Measurements from ENCODE around the gene CD248.
A peak's percentile ranks its signal among the peaks of the same experiment; 100 is the strongest.

Gene CD248

GRCh38 chr11:66294626-66295620 lies 21.9 kb downstream of the CD248 start:
- Histone ChIP-seq H3K27me3 (ENCODE audit: control insufficient read depth, insufficient read depth, low read length) (peaks cover 32% of the 10 kb centered on the region), H3K36me3 (ENCODE audit: control insufficient read depth, low read depth, low read length) (no peaks in the 10 kb centered on the region), H3K4me1 (ENCODE audit: control insufficient read depth, low read depth, low read length) (peaks cover 6% of the 10 kb centered on the region), H3K4me3 (ENCODE audit: low read length) (no peak overlapping the region), H3K9ac (ENCODE audit: low read length) (no peak overlapping the region), H3K9me3 (ENCODE audit: control insufficient read depth, low read depth, low read length) (no peaks in the 10 kb centered on the region), H3K27ac (ENCODE audit: low read length) (no peak overlapping the region)

- Histone ChIP-seq H3K9me3 (ENCODE audit: control insufficient read depth, low read depth, low read length) (no peaks in the 10 kb centered on the region), H3K27ac (ENCODE audit: low read length) (no peak overlapping the region), H3K27me3 (ENCODE audit: control insufficient read depth, insufficient read depth, low read length) (peaks cover 34% of the 10 kb centered on the region), H3K4me1 (ENCODE audit: control insufficient read depth, low read depth, low read length) (peaks cover 9% of the 10 kb centered on the region), H3K4me3 (ENCODE audit: low read length) (no peak overlapping the region), H3K9ac (ENCODE audit: low read length) (no peak overlapping the region), H3K36me3 (ENCODE audit: control insufficient read depth, low read depth, low read length) (no peaks in the 10 kb centered on the region)
These were observed 22.8 kb downstream of the CD248 start for GRCh38 chr11:66293777-66294625.

- H3K36me3 ChIP-seq (ENCODE audit: control insufficient read depth, low read depth, low read length), result no peaks in the 10 kb centered on the region
- no peak overlapping the region for H3K27ac ChIP-seq (ENCODE audit: low read length)
- peaks cover 34% of the 10 kb centered on the region for H3K27me3 ChIP-seq (ENCODE audit: control insufficient read depth, insufficient read depth, low read length)
- H3K4me3 ChIP-seq (ENCODE audit: low read length), result no peak overlapping the region
- no peaks in the 10 kb centered on the region for H3K9me3 ChIP-seq (ENCODE audit: control insufficient read depth, low read depth, low read length)
- H3K4me1 ChIP-seq (ENCODE audit: control insufficient read depth, low read depth, low read length), result peaks cover 9% of the 10 kb centered on the region
- H3K9ac ChIP-seq (ENCODE audit: low read length), result no peak overlapping the region
These were observed 23.5 kb downstream of the CD248 start for GRCh38 chr11:66293352-66293751.

- peak overlapping the region; percentile 44 for H3K4me3 ChIP-seq (ENCODE audit: low read length)
- no peaks in the 10 kb centered on the region for H3K36me3 ChIP-seq (ENCODE audit: control insufficient read depth, low read depth, low read length)
- no peak overlapping the region for H3K9ac ChIP-seq (ENCODE audit: low read length)
- H3K9me3 ChIP-seq (ENCODE audit: control insufficient read depth, low read depth, low read length), result no peaks in the 10 kb centered on the region
- H3K4me1 ChIP-seq (ENCODE audit: control insufficient read depth, low read depth, low read length), result peaks cover 9% of the 10 kb centered on the region
- H3K27me3 ChIP-seq (ENCODE audit: control insufficient read depth, insufficient read depth, low read length), result peaks cover 34% of the 10 kb centered on the region
- H3K27ac ChIP-seq (ENCODE audit: low read length), result no peak overlapping the region
These were observed 24.1 kb downstream of the CD248 start for GRCh38 chr11:66292543-66293332.

- peaks cover 7% of the 10 kb centered on the region for H3K4me1 ChIP-seq (ENCODE audit: control insufficient read depth, low read depth, low read length)
These were observed 24.9 kb downstream of the CD248 start, which contains the start of gene TMEM151A for GRCh38 chr11:66291706-66292542. Gene TMEM151A, plus strand, starts transcription at chr11:66291894. Its CDS starts 120 bp downstream, at chr11:66292014.

GRCh38 chr11:66291303-66291705 lies 25.5 kb downstream of the CD248 start:
- Histone ChIP-seq H3K9ac (ENCODE audit: low read length) (no peak overlapping the region), H3K4me3 (ENCODE audit: low read length) (peak overlapping the region; percentile 24), H3K36me3 (ENCODE audit: control insufficient read depth, low read depth, low read length) (no peaks in the 10 kb centered on the region), H3K9me3 (ENCODE audit: control insufficient read depth, low read depth, low read length) (no peaks in the 10 kb centered on the region), H3K27ac (ENCODE audit: low read length) (no peak overlapping the region), H3K27me3 (ENCODE audit: control insufficient read depth, insufficient read depth, low read length) (peaks cover 34% of the 10 kb centered on the region), H3K4me1 (ENCODE audit: control insufficient read depth, low read depth, low read length) (peaks cover 7% of the 10 kb centered on the region)

More at GRCh38 chr11:66291706-66292542, 24.9 kb downstream of the CD248 start, which contains the start of gene TMEM151A:
- H3K27ac ChIP-seq (ENCODE audit: low read length), result no peak within 1 kb of the TSS
- no peak within 1 kb of the TSS for H3K9ac ChIP-seq (ENCODE audit: low read length)
- H3K27me3 ChIP-seq (ENCODE audit: control insufficient read depth, insufficient read depth, low read length), result peaks cover 34% of the 10 kb centered on the region
- no peaks in the 10 kb centered on the region for H3K36me3 ChIP-seq (ENCODE audit: control insufficient read depth, low read depth, low read length)
- peak within 1 kb of the TSS; percentile 44 for H3K4me3 ChIP-seq (ENCODE audit: low read length)
- H3K9me3 ChIP-seq (ENCODE audit: control insufficient read depth, low read depth, low read length), result no peaks in the 10 kb centered on the region

- no peak overlapping the region for H3K4me3 ChIP-seq (ENCODE audit: low read length)
- H3K4me1 ChIP-seq (ENCODE audit: control insufficient read depth, low read depth, low read length), result peaks cover 7% of the 10 kb centered on the region
- no peaks in the 10 kb centered on the region for H3K36me3 ChIP-seq (ENCODE audit: control insufficient read depth, low read depth, low read length)
- H3K27me3 ChIP-seq (ENCODE audit: control insufficient read depth, insufficient read depth, low read length), result peaks cover 34% of the 10 kb centered on the region
- H3K27ac ChIP-seq (ENCODE audit: low read length), result no peak overlapping the region
- no peaks in the 10 kb centered on the region for H3K9me3 ChIP-seq (ENCODE audit: control insufficient read depth, low read depth, low read length)
- no peak overlapping the region for H3K9ac ChIP-seq (ENCODE audit: low read length)
These were observed 26.6 kb downstream of the CD248 start for GRCh38 chr11:66290330-66290621.

GRCh38 chr11:66289548-66290329 lies 27.1 kb downstream of the CD248 start:
- H3K9ac ChIP-seq (ENCODE audit: low read length), result no peak overlapping the region
- H3K27me3 ChIP-seq (ENCODE audit: control insufficient read depth, insufficient read depth, low read length), result peaks cover 34% of the 10 kb centered on the region
- H3K27ac ChIP-seq (ENCODE audit: low read length), result no peak overlapping the region
- no peaks in the 10 kb centered on the region for H3K9me3 ChIP-seq (ENCODE audit: control insufficient read depth, low read depth, low read length)
- H3K36me3 ChIP-seq (ENCODE audit: control insufficient read depth, low read depth, low read length), result no peaks in the 10 kb centered on the region
- H3K4me1 ChIP-seq (ENCODE audit: control insufficient read depth, low read depth, low read length), result peaks cover 7% of the 10 kb centered on the region
- H3K4me3 ChIP-seq (ENCODE audit: low read length), result peak overlapping the region; percentile 76

- H3K4me1 ChIP-seq (ENCODE audit: control insufficient read depth, low read depth, low read length), result peaks cover 7% of the 10 kb centered on the region
- peak within 1 kb of the TSS; percentile 86 for H3K9ac ChIP-seq (ENCODE audit: low read length)
- peak within 1 kb of the TSS; percentile 76 for H3K4me3 ChIP-seq (ENCODE audit: low read length)
- H3K27me3 ChIP-seq (ENCODE audit: control insufficient read depth, insufficient read depth, low read length), result peaks cover 34% of the 10 kb centered on the region
- H3K36me3 ChIP-seq (ENCODE audit: control insufficient read depth, low read depth, low read length), result no peaks in the 10 kb centered on the region
- no peaks in the 10 kb centered on the region for H3K9me3 ChIP-seq (ENCODE audit: control insufficient read depth, low read depth, low read length)
- no peak within 1 kb of the TSS for H3K27ac ChIP-seq (ENCODE audit: low read length)
These were observed 27.9 kb downstream of the CD248 start, which contains the start of gene YIF1A for GRCh38 chr11:66288671-66289547. Gene YIF1A, minus strand, starts transcription at chr11:66289143. Its CDS starts 158 bp downstream, at chr11:66288985.
